NCI-H128 (cell line): ENCODE data around the gene ECT2.
"Not testable (repeated sequence)": the region's sequence is repeated elsewhere in the genome, so short reads cannot be mapped to it uniquely, and the experiment has no call there.

Experiments used
- DNase-seq: peaks from one replicate; lab custom pipeline; 2025; ENCODE audit not compliant: unreplicated experiment; lab: John Stamatoyannopoulos, UW

ECT2 gene

DNA sequence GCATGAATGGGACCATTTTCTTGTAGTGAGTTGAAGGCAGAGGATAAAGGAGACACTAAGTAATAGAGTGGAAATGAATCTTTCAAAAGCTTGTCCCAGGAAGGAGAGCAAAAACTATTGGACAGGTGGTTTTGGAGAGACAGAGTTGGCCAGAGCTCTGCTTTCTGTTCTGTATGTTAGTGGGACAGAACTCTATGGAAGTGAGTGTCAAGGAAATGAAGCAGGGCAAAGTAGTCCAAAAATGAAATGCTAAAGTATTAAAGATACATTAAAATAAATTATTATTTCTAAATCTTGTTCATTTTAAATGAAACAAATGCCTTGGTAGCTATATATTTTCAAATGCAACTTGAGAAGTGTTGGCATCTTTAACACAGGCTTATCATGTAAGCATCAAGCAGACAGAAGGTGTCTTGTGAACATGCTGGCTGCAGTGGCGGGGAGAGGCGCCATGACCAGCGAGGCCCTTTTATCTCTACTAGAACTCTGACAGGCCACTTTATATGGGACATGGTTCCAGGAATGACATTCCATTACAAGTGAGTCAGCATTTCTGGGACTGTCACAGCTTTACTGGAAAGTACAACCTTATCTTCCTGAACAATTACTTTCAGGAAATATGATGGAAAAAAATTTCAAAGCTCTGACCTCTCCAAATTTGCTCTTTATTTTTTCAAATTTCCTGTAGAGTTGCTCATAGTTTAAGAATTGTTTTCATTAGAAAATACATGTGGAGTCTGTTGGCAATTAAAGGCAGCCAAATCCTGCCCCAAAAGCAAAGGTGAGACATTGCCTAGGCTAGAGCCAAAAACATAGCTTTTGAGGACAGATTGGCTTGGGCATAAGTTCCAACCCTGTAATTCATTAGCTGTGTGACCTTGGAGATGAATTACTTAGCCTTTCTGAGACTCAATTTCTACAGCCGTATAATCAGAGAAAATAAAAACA is 106.5 kb downstream of the ECT2 start:
- no peak for DNase-seq

DNA sequence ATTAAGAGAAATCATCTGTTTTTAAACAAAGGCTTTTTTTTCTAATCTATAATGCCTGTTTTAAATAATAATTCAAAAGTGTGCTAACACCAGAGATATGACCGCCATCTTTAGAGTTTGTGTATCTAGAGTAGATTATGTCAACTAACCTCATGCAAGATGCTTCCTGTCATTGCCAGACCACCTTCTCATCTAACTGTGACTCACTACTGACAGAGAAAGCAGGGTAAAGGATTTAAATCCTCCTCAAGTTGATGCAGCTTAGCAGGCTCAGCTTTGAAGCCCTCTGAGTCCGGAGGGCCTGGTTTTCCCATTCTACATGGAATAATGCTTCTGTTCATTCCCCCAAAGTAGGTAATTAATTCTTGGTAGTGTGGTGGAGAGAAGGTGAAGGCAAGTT is 108.5 kb downstream of the ECT2 start:
- no peak for DNase-seq

DNA sequence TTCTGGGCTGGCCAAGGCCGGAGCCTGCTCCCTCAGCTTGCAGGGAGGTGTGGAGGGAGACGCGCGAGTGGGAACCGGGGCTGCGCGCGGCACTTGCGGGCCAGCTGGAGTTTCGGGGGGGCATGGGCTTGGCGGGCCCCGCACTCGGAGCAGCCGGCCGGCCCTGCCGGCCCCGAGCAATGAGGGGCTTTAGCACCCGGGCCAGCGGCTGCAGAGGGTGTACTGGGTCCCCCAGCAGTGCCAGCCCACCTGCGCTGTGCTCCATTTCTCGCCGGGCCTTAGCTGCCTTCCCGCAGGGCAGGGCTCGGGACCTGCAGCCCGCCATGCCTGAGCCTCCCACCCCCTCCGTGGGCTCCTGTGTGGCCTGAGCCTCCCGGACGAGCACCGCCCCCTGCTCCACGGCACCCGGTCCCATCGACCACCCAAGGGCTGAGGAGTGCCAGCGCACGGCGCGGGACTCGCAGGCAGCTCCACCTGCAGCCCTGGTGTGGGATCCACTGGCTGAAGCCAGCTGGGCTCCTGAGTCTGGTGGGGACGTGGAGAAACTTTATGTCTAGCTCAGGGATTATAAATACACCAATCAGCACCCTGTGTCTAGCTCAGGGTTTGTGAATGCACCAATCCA is 116.3 kb downstream of the ECT2 start:
- not testable (repeated sequence) for DNase-seq

DNA sequence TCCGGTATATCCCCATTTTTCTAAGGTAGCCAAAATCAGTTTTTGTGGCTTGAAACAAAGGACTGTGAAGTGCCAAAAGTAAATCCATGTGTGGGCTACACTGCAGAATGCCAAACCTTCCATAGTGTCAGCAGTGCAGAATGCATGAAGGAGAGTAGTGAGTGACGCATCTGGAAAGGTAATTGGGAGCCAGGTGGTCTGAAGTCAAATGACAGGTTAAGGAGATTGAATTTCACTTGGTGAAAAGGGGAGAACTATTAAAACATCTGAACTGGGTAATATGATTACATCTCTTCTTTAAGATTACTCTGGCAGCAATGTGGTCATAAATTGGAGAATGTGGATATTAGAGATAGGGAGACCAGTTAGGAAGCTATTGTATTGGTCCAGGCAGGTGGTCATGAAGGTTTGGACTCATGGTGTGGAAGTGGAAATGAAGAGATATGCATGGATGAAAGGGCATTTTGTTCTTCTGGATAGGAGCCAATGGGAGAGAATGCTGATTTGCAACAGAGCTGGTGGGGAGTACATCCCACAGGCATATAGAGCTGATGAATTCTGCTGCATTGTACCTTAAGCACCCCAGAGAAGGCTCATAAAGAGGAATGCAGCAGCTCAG is 118.2 kb downstream of the ECT2 start:
- DNase-seq = peak; percentile 78

DNA sequence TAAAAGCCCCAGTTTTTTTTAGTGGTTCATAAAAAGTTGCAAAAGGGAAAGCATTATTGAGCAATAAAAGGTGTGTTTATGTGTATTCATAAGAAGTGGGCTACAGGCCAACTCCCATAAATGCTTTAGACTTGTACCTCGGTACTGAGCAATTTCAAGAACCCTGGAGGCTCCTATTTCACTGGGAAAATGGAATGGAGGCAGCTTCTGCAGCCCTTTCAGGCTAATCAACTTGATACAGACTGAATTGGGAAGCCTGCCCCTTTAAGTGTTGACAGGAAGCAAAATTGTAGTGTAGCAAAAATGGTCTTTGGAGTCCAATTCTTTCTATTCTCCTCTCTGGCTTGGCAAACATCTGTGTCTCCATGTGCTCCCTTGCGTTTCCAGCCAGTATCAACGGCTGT is 118.8 kb downstream of the ECT2 start:
- DNase-seq = peak; percentile 54

DNA sequence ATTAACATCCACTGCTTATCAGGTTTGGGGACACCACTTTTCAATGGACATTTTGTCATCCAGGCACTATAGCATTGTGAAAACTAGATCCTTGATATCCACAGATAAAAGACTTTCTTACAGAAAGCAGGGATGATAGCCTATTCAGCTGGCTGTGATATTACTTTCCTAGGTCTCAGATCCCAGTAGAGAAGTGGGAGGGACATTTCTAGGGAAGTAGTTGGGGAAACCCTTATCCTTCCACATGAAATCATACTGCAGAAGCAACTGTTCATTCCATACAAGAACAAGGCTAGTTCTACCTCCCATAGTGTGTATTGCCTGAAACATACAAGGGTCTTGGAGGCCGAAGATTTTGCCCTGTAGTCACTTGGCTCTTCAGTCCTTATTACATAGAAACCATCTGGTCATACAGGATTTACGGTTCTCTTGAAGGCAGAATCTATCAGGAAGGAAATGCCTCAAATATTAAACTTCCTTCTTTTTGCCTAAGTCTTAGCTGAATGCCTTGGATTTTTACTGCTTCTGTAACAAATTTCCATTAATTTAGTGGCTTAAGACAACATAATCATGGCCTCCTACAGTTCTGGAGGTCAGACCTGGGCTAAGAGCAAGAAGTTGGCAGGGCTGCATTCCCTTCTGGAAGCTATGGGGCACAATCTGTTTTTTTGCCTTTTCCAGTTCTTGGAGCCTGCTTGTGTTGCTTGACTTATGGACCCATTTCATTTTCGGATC is 119.4 kb downstream of the ECT2 start:
- DNase-seq = no peak
